Tibial nerve (tissue), 4 donors: Measurements from ENCODE around the gene MARK2.
"Not testable (repeated sequence)": the region's sequence is repeated elsewhere in the genome, so short reads cannot be mapped to it uniquely, and the experiment has no call there.

Source experiments
- CTCF ChIP-seq, 5 experiments: fragments of 200-600 bp in 3 of 5; fragments of 450-650 bp in 2 of 5; sonication (generic) in 3 of 5; IDR thresholded peaks; one replicate each; pipeline ENCODE4 v1.5.1; 2016 to 2019; ENCODE audit warnings: antibody characterized with exemption in 5 of 5, mild to moderate bottlenecking in 3 of 5, moderate library complexity in 2 of 5
- EP300 ChIP-seq, 2 donors: sonication (generic); formaldehyde crosslinking; IDR thresholded peaks; one replicate each; pipeline ENCODE4 v1.6.1; 2017; ENCODE audit warnings: antibody characterized with exemption in 2 of 2, mild to moderate bottlenecking in 1 of 2
- POLR2A ChIP-seq, 2 donors: fragments of 450-650 bp; IDR thresholded peaks; one replicate each; pipeline ENCODE4 v1.6.1; 2017; ENCODE audit warnings: antibody characterized with exemption in 2 of 2, mild to moderate bottlenecking in 2 of 2, moderate library complexity in 2 of 2

GRCh38 chr11:63863620-63864019, 24.7 kb downstream of the MARK2 start:
- TF ChIP-seq CTCF, POLR2A, EP300 (IDR thresholded peaks at IDR 0.05): not testable (repeated sequence)
